CD14-positive monocyte (primary cell): Measurements from ENCODE around the gene OR52A5. TPM values are rescaled to one million over a fixed set of nuclear protein-coding genes. Genes with fewer than 3 reads are reported as not detected.
"Not testable (repeated sequence)": the region's sequence is repeated elsewhere in the genome, so short reads cannot be mapped to it uniquely, and the experiment has no call there.

ENCODE experiments used
- DNase-seq, 3 donors: peaks; one replicate each; pipeline ENCODE4 v3.0.0-alpha.2; 2011 to 2022
- H2AFZ ChIP-seq: 2 replicates; pipeline ENCODE4 v1.6.0; 2012; ENCODE audit warnings: mild to moderate bottlenecking, low read depth, low read length, inconsistent platforms; ENCODE audit not compliant: insufficient read depth, poor library complexity, severe bottlenecking
- H3K27ac ChIP-seq, 2 donors: 1 replicate in 1 of 2; 2 replicates in 1 of 2; pipeline ENCODE4 v1.5.1; 2012 to 2013; ENCODE audit warnings: low read length in 2 of 2, control low read depth in 1 of 2, inconsistent platforms in 1 of 2, low read depth in 1 of 2, mild to moderate bottlenecking in 1 of 2
- H3K27me3 ChIP-seq, 2 donors: one replicate each; pipeline versions ENCODE4 v1.6.0 to v1.6.1; 2011 to 2013; ENCODE audit warnings: low read length in 2 of 2; ENCODE audit not compliant: control insufficient read depth in 2 of 2, insufficient read depth in 2 of 2
- H3K36me3 ChIP-seq, 2 donors: replicated peaks in 1 of 2; 1 replicate in 1 of 2; 2 replicates in 1 of 2; pipeline versions ENCODE4 v1.5.1 to v1.6.1; 2012 to 2013; ENCODE audit warnings: low read length in 2 of 2, control low read depth in 1 of 2, inconsistent platforms in 1 of 2, mild to moderate bottlenecking in 1 of 2; ENCODE audit not compliant: insufficient read depth in 2 of 2, control insufficient read depth in 1 of 2
- H3K4me1 ChIP-seq, 2 donors: 1 replicate in 1 of 2; 2 replicates in 1 of 2; pipeline versions ENCODE4 v1.5.1 to v1.6.1; 2012 to 2013; ENCODE audit warnings: low read length in 2 of 2, control low read depth in 1 of 2, inconsistent platforms in 1 of 2, mild to moderate bottlenecking in 1 of 2, moderate library complexity in 1 of 2; ENCODE audit not compliant: insufficient read depth in 2 of 2, control insufficient read depth in 1 of 2
- H3K4me2 ChIP-seq: replicated peaks from 2 replicates; pipeline ENCODE3; 2012; ENCODE audit warnings: low read length, moderate library complexity, mild to moderate bottlenecking; ENCODE audit not compliant: poor library complexity, severe bottlenecking; ENCODE audit errors: extremely low read depth
- H3K4me3 ChIP-seq, 3 experiments: fragments of 200-600 bp in 1 of 3; sonication (generic) in 1 of 3; replicated peaks in 1 of 3; 1 replicate in 2 of 3; 2 replicates in 1 of 3; pipeline ENCODE4 v1.5.1; 2011 to 2013; ENCODE audit warnings: low read length in 3 of 3, mild to moderate bottlenecking in 3 of 3, control low read depth in 2 of 3, low read depth in 2 of 3, inconsistent platforms in 1 of 3, moderate library complexity in 1 of 3
- H3K79me2 ChIP-seq: 2 replicates; pipeline ENCODE4 v1.6.0; 2012; ENCODE audit warnings: mild to moderate bottlenecking, control low read depth, inconsistent platforms, low read length, moderate library complexity; ENCODE audit not compliant: insufficient read depth
- H3K9ac ChIP-seq: 2 replicates; pipeline ENCODE4 v1.6.0; 2017; ENCODE audit warnings: low read length, mild to moderate bottlenecking; ENCODE audit not compliant: insufficient read depth, poor library complexity, severe bottlenecking
- H3K9me3 ChIP-seq, 2 donors: replicated peaks in 1 of 2; 1 replicate in 1 of 2; 2 replicates in 1 of 2; pipeline versions ENCODE4 v1.5.1 to v1.6.1; 2012 to 2013; ENCODE audit warnings: low read length in 2 of 2, control low read depth in 1 of 2; ENCODE audit not compliant: control insufficient read depth in 1 of 2, insufficient read depth in 1 of 2
- H4K20me1 ChIP-seq: 2 replicates; pipeline ENCODE4 v1.6.0; 2012; ENCODE audit warnings: mild to moderate bottlenecking, low read length, control low read depth, moderate library complexity; ENCODE audit not compliant: insufficient read depth
- H3K27ac Mint-ChIP-seq, 7 donors: one replicate each; pipeline ENCODE4 v1.8.0; 2020; ENCODE audit warnings: mild to moderate bottlenecking in 7 of 7, mixed read lengths in 7 of 7, moderate library complexity in 6 of 7, inconsistent platforms in 2 of 7
- H3K27me3 Mint-ChIP-seq, 3 donors: one replicate each; pipeline ENCODE4 v1.8.0; 2021 to 2022; ENCODE audit warnings: low read depth in 3 of 3, mild to moderate bottlenecking in 3 of 3, mixed read lengths in 3 of 3, moderate library complexity in 3 of 3, inconsistent platforms in 1 of 3
- H3K36me3 Mint-ChIP-seq, 2 donors: one replicate each; pipeline ENCODE4 v1.8.0; 2020; ENCODE audit warnings: mixed read lengths in 2 of 2, inconsistent platforms in 1 of 2, mild to moderate bottlenecking in 1 of 2
- H3K4me1 Mint-ChIP-seq: one replicate; pipeline ENCODE4 v1.8.0; 2020; ENCODE audit warnings: mild to moderate bottlenecking, mixed read lengths
- H3K4me3 Mint-ChIP-seq, 2 donors: one replicate each; pipeline ENCODE4 v1.8.0; 2020; ENCODE audit warnings: mild to moderate bottlenecking in 2 of 2, mixed read lengths in 2 of 2, moderate library complexity in 1 of 2
- H3K9me3 Mint-ChIP-seq, 7 donors: one replicate each; pipeline ENCODE4 v1.8.0; 2020 to 2022; ENCODE audit warnings: mixed read lengths in 7 of 7, mild to moderate bottlenecking in 6 of 7, moderate library complexity in 6 of 7, inconsistent platforms in 2 of 7
- CTCF ChIP-seq: fragments of 200-600 bp; IDR thresholded peaks from one replicate; pipeline ENCODE4 v1.8.0; 2022; ENCODE audit warnings: antibody characterized with exemption, mild to moderate bottlenecking
- WGBS: methylation state at CpG from one replicate; pipeline ENCODE4 v1.1.5; 2013; ENCODE audit warnings: missing lambda C conversion rate; ENCODE audit not compliant: insufficient coverage; 5-methylcytosine and 5-hydroxymethylcytosine counted together
- intact Hi-C, 2 donors: fragments of 100-400 bp; cut with micrococcal nuclease; formaldehyde crosslinking; loops; one replicate each; pipeline versions ENCODE4 v1.15.0 to v1.15.1; 2023
- polyA plus RNA-seq, 3 donors: library from polyadenylated mRNA; depleted of rRNA in 1 of 3; unstranded in 2 of 3; stranded (reverse) in 1 of 3; fragments of 300-500 nt in 2 of 3; fragments of >200 nt in 1 of 3; fragmentation: Illumina TruSeq in 2 of 3; gene quantifications; 1 replicate in 2 of 3; 2 replicates in 1 of 3; pipeline ENCODE4 v1.2.3, GENCODE V29; 2012 to 2021

Gene OR52A5
- polyA plus RNA-seq, 3 donors, result not detected

DNA sequence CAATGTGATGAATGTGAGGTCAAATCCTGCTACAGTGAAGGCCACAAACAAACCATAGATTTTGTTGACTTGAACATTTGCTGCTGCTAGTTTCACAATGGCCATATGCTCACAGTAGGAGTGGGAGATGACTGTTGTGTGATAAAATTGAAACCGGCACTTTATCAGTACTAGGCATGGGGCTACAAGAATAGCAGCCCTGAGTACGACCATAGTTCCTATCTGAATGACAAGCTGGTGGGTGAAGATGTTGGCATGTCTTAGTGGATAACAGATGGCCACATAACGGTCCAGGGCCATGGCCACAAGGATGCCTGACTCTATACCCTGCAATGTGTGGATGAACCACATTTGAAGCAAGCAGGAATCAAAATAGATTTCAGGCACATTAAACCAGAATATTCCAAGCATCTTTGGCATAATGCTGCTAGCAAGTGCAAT, 13.6 kb upstream of the OR52A5 start:
- Histone ChIP-seq H3K79me2 (no peaks in the 10 kb centered on the region), H3K9ac (no peak overlapping the region), H3K4me1 (no peaks in the 10 kb centered on the region), H3K4me3 (no peak overlapping the region), H3K27me3 (no peaks in the 10 kb centered on the region), H3K4me2 (no peak overlapping the region), H3K27ac (no peak overlapping the region), H3K9me3 (no peaks in the 10 kb centered on the region), H4K20me1 (no peaks in the 10 kb centered on the region), H2AFZ (no peak overlapping the region), H3K36me3 (no peaks in the 10 kb centered on the region)
- intact Hi-C loops, result loop anchor here in 1 of 2 donors (10.0 kb wide), 1 partner anchor 63 kb away; no protein-coding TSS in a partner anchor
- TF ChIP-seq CTCF, result no peak
- Mint-ChIP-seq H3K4me3 (no peak overlapping the region), H3K27ac (no peak overlapping the region), H3K27me3 (peaks cover 0 to 4% (median 0%) of the 10 kb centered on the region in 3 donors), H3K9me3 (peaks cover 0 to 2% (median 0%) of the 10 kb centered on the region in 7 donors), H3K4me1 (no peaks in the 10 kb centered on the region), H3K36me3 (no peaks in the 10 kb centered on the region)
- DNase-seq, result no peak
- WGBS, result 81% methylated on average over 3 of the region's 3 CpGs

- H3K27ac Mint-ChIP-seq, DNase-seq, H3K36me3 ChIP-seq, H3K27me3 Mint-ChIP-seq, H3K4me1 ChIP-seq, H3K27ac ChIP-seq, intact Hi-C loops, H3K4me2 ChIP-seq, H3K36me3 Mint-ChIP-seq, H2AFZ ChIP-seq, H3K27me3 ChIP-seq, H3K9ac ChIP-seq, H3K4me3 ChIP-seq, H3K4me3 Mint-ChIP-seq, H4K20me1 ChIP-seq, H3K4me1 Mint-ChIP-seq, H3K9me3 ChIP-seq, H3K79me2 ChIP-seq, H3K9me3 Mint-ChIP-seq: not testable (repeated sequence)
- 98% methylated on average over 20 of the region's 21 CpGs for WGBS
Measured at GRCh38 chr11:5144206-5144605, 6.0 kb upstream of the OR52A5 start.
